Parathyroid adenoma (tissue), 2 donors: ENCODE measurements around the gene HELZ2.
"Not testable (repeated sequence)": the region's sequence is repeated elsewhere in the genome, so short reads cannot be mapped to it uniquely, and the experiment has no call there.

Experiments
- H2AFZ ChIP-seq: fragments of 300-600 bp; sonication (generic); one replicate; pipeline ENCODE4 v1.7.0; 2017; ENCODE audit warnings: antibody characterized with exemption, mild to moderate bottlenecking
- H3K27ac ChIP-seq: fragments of 300-600 bp; sonication (generic); one replicate; pipeline ENCODE4 v1.7.0; 2017
- H3K27me3 ChIP-seq: fragments of 300-600 bp; sonication (generic); one replicate; pipeline ENCODE4 v1.7.0; 2017; ENCODE audit warnings: low read length; ENCODE audit not compliant: control insufficient read depth, insufficient read depth
- H3K36me3 ChIP-seq: fragments of 300-600 bp; sonication (generic); one replicate; pipeline ENCODE4 v1.7.0; 2017; ENCODE audit warnings: low read length; ENCODE audit not compliant: control insufficient read depth, insufficient read depth
- H3K4me1 ChIP-seq: fragments of 300-600 bp; sonication (generic); one replicate; pipeline ENCODE4 v1.7.0; 2017; ENCODE audit warnings: control low read depth
- H3K4me2 ChIP-seq: fragments of 300-600 bp; sonication (generic); one replicate; pipeline ENCODE4 v1.7.0; 2017; ENCODE audit warnings: low read length
- H3K4me3 ChIP-seq: fragments of 300-600 bp; sonication (generic); one replicate; pipeline ENCODE4 v1.7.0; 2017; ENCODE audit warnings: low read depth, low read length
- H3K79me2 ChIP-seq: fragments of 300-600 bp; sonication (generic); one replicate; pipeline ENCODE4 v1.7.0; 2017; ENCODE audit warnings: control low read depth
- H3K9ac ChIP-seq: fragments of 300-600 bp; sonication (generic); one replicate; pipeline ENCODE4 v1.7.0; 2017; ENCODE audit warnings: mild to moderate bottlenecking
- H3K9me3 ChIP-seq: fragments of 300-600 bp; sonication (generic); one replicate; pipeline ENCODE4 v1.7.0; 2017; ENCODE audit warnings: low read length; ENCODE audit not compliant: control insufficient read depth
- CTCF ChIP-seq: fragments of 300-600 bp; sonication (generic); IDR thresholded peaks from one replicate; pipeline ENCODE4 v1.7.0; 2017; ENCODE audit warnings: antibody characterized with exemption, mild to moderate bottlenecking
- donor health status: primary hyperparathyroidism.

Gene HELZ2

GRCh38 chr20:63562461-63563224, 11.4 kb downstream of the HELZ2 start:
- TF ChIP-seq CTCF: no peak
- no peaks in the 10 kb centered on the region for H3K9me3 ChIP-seq
- no peak overlapping the region for H3K4me2 ChIP-seq
- H2AFZ ChIP-seq: no peak overlapping the region
- H3K4me1 ChIP-seq: no peaks in the 10 kb centered on the region
- no peaks in the 10 kb centered on the region for H3K36me3 ChIP-seq
- H3K9ac ChIP-seq: no peak overlapping the region
- H3K27ac ChIP-seq: no peak overlapping the region
- H3K4me3 ChIP-seq: no peak overlapping the region
- no peaks in the 10 kb centered on the region for H3K27me3 ChIP-seq
- H3K79me2 ChIP-seq: no peaks in the 10 kb centered on the region

GRCh38 chr20:63561624-63562396, 12.2 kb downstream of the HELZ2 start:
- Histone ChIP-seq H3K4me2 (no peak overlapping the region), H3K36me3 (no peaks in the 10 kb centered on the region), H3K9me3 (no peaks in the 10 kb centered on the region), H3K27me3 (no peaks in the 10 kb centered on the region), H3K4me3 (no peak overlapping the region), H3K79me2 (no peaks in the 10 kb centered on the region), H3K27ac (no peak overlapping the region), H3K4me1 (no peaks in the 10 kb centered on the region), H2AFZ (no peak overlapping the region), H3K9ac (no peak overlapping the region)
- TF ChIP-seq CTCF: no peak

GRCh38 chr20:63560856-63561609, 13.0 kb downstream of the HELZ2 start:
- H3K4me3 ChIP-seq: no peak overlapping the region
- H3K9me3 ChIP-seq: no peaks in the 10 kb centered on the region
- H3K4me2 ChIP-seq: no peak overlapping the region
- H3K79me2 ChIP-seq: no peaks in the 10 kb centered on the region
- H3K9ac ChIP-seq: no peak overlapping the region
- H3K27ac ChIP-seq: no peak overlapping the region
- no peaks in the 10 kb centered on the region for H3K36me3 ChIP-seq
- no peak for TF ChIP-seq CTCF
- no peak overlapping the region for H2AFZ ChIP-seq
- H3K4me1 ChIP-seq: no peaks in the 10 kb centered on the region
- no peaks in the 10 kb centered on the region for H3K27me3 ChIP-seq

DNA sequence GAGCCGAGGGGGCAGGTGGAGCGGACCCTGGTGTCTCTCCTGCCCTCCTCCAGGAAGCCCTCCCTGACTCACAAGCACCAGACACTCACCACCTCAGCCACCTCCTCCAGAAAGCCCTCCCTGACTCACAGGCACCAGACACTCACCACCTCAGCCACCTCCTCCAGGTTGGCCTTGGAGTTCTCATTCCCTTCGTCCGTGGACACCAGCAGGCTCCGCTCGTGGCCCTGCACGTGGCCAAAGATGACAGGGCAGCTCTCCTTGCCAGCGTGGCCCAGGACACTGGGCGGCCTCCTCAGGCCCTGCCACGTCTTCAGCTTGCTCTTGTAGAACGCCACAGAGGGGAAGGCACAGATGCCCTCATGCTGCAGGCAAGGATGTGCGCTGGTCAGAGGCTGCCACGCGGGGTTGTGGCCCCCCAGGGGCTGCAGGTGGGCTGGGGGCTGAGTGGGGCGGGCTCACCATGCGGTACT, 13.7 kb downstream of the HELZ2 start:
- no peaks in the 10 kb centered on the region for H3K36me3 ChIP-seq
- no peaks in the 10 kb centered on the region for H3K9me3 ChIP-seq
- no peak overlapping the region for H3K9ac ChIP-seq
- no peak overlapping the region for H3K4me2 ChIP-seq
- H3K27me3 ChIP-seq: no peaks in the 10 kb centered on the region
- no peak overlapping the region for H2AFZ ChIP-seq
- no peaks in the 10 kb centered on the region for H3K4me1 ChIP-seq
- no peak for TF ChIP-seq CTCF
- H3K4me3 ChIP-seq: no peak overlapping the region
- H3K27ac ChIP-seq: no peak overlapping the region
- no peaks in the 10 kb centered on the region for H3K79me2 ChIP-seq

- H3K27ac ChIP-seq, H3K4me1 ChIP-seq, H2AFZ ChIP-seq, H3K36me3 ChIP-seq, H3K9ac ChIP-seq, H3K4me2 ChIP-seq, H3K79me2 ChIP-seq, H3K9me3 ChIP-seq, H3K4me3 ChIP-seq, H3K27me3 ChIP-seq: not testable (repeated sequence)
Measured at GRCh38 chr20:63559485-63560332, 14.3 kb downstream of the HELZ2 start.
